ENCODE results near the gene THEMIS. TPM values are rescaled to one million over a fixed set of nuclear protein-coding genes. Genes with fewer than 3 reads are reported as not detected.

THEMIS gene
- total RNA-seq, 1 donor from 2014 or later = not detected

DNA sequence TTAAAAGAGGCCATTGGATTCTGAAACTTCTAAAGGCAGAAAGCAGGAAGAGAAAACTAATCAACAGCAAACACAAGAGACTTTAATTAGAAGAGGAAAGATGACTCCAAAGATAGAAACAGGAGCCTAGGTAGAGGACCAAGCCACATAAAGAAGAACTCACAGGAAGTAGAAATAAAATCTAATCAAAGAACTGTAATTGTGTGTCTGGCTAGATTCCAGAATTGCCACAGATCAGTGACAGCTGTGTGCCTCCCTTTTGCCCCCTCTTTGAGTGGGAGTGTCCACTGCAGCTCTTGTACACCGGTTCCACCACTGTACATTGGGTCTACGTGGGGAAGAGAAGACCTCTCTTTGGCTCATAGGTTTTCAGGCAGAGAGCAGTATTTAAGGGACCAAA, 22.3 kb upstream of the THEMIS start:
- DNase-seq (ENCODE audit: low spot score, unreplicated experiment) = no peak
- H3K4me3 Mint-ChIP-seq (ENCODE audit: low read depth) = no peak overlapping the region
- no peak for TF ChIP-seq CTCF (IDR thresholded peaks at IDR 0.05; ENCODE audit: unreplicated experiment)
- peaks cover 2% of the 10 kb centered on the region for H3K36me3 Mint-ChIP-seq (ENCODE audit: insufficient read depth)
- peaks cover 17% of the 10 kb centered on the region for H3K9me3 Mint-ChIP-seq (ENCODE audit: low read depth)
- peaks cover 3% of the 10 kb centered on the region for H3K4me1 Mint-ChIP-seq (ENCODE audit: low read depth)
- H3K27ac Mint-ChIP-seq = no peak overlapping the region
- H3K27me3 Mint-ChIP-seq = no peaks in the 10 kb centered on the region

- Mint-ChIP-seq H3K9me3 (ENCODE audit: low read depth) (peaks cover 12% of the 10 kb centered on the region), H3K36me3 (ENCODE audit: insufficient read depth) (peaks cover 2% of the 10 kb centered on the region), H3K27ac (no peak overlapping the region), H3K27me3 (no peaks in the 10 kb centered on the region), H3K4me3 (ENCODE audit: low read depth) (no peak overlapping the region), H3K4me1 (ENCODE audit: low read depth) (peaks cover 3% of the 10 kb centered on the region)
- no peak for DNase-seq (ENCODE audit: low spot score, unreplicated experiment)
- no peak for TF ChIP-seq CTCF (IDR thresholded peaks at IDR 0.05; ENCODE audit: unreplicated experiment)
Measured at GRCh38 chr6:127921982-127922381, 21.1 kb upstream of the THEMIS start.

DNA sequence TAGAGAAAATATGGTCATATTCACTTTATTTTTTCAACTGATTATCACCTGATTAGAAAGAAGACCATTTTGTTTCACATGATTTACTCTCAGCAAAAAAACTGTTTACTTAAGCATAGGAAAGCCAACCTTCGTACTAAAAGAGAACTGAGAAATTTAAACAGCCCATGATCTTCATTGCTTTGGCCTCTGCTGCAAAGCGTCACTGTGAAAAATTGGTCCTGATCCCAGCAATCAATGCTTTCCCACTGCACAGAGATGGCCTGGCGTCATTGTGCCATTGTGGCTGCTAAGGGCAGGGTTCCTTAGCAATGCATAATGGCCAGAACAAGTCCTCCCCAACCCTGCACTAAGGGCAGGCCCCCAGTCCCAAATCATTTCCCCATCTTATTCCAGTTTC, 19.9 kb upstream of the THEMIS start:
- no peak for TF ChIP-seq CTCF (IDR thresholded peaks at IDR 0.05; ENCODE audit: unreplicated experiment)
- no peak for DNase-seq (ENCODE audit: low spot score, unreplicated experiment)
- H3K36me3 Mint-ChIP-seq (ENCODE audit: insufficient read depth) = peaks cover under 1% of the 10 kb centered on the region
- H3K27ac Mint-ChIP-seq = no peak overlapping the region
- H3K4me3 Mint-ChIP-seq (ENCODE audit: low read depth) = no peak overlapping the region
- no peaks in the 10 kb centered on the region for H3K27me3 Mint-ChIP-seq
- H3K9me3 Mint-ChIP-seq (ENCODE audit: low read depth) = peaks cover 7% of the 10 kb centered on the region
- peaks cover 3% of the 10 kb centered on the region for H3K4me1 Mint-ChIP-seq (ENCODE audit: low read depth)

DNA sequence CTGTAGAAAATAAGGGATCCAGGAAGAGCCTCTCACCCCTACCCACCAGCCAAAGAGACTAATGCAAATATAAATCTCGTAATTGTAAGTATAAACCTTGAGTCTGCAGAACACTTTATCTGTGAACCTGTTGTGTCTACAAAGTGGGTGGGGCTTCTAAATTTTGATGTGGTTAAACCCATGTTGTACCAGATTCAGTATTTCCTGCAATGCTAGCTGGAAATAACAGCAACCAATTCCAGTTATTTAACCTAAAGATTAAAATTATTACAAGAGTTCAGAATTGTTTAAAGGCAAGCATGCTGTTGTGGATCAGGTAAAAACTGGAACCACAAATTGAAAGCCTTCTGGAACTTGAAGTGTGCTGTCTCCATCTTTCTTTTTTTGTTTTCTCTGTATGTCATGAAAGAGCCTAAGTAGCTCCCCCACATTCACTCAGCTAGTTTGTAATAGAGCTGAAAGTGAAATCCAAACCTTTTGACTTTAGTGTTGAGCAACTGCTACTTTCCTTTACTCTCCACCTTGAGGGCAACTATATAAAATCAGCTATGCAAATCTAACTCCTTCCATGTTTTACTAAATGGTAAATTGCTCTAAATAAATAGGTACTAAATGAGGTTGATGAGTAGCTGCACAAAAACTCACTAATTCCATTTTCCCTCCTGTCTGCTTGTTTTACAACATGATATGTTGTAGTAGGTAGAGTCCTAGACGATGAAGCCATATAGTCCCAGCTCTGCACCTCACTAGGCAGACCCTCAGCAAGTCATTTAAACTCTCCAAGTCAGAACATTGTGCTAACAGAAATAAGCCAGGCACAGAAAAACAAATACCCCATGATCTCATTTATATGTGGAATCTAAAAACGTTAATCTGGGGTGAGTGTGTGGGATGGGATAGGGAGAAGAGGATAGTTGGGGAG, 17.9 kb upstream of the THEMIS start:
- no peak for TF ChIP-seq CTCF (IDR thresholded peaks at IDR 0.05; ENCODE audit: unreplicated experiment)
- H3K4me1 Mint-ChIP-seq (ENCODE audit: low read depth) = peaks cover 3% of the 10 kb centered on the region
- H3K27me3 Mint-ChIP-seq = no peaks in the 10 kb centered on the region
- H3K9me3 Mint-ChIP-seq (ENCODE audit: low read depth) = no peaks in the 10 kb centered on the region
- H3K36me3 Mint-ChIP-seq (ENCODE audit: insufficient read depth) = no peaks in the 10 kb centered on the region
- no peak overlapping the region for H3K27ac Mint-ChIP-seq
- H3K4me3 Mint-ChIP-seq (ENCODE audit: low read depth) = no peak overlapping the region
- DNase-seq (ENCODE audit: low spot score, unreplicated experiment) = no peak

GRCh38 chr6:127917766-127918165, 16.9 kb upstream of the THEMIS start:
- no peak for TF ChIP-seq CTCF (IDR thresholded peaks at IDR 0.05; ENCODE audit: unreplicated experiment)
- DNase-seq (ENCODE audit: low spot score, unreplicated experiment) = no peak
- H3K27ac Mint-ChIP-seq = no peak overlapping the region
- no peaks in the 10 kb centered on the region for H3K9me3 Mint-ChIP-seq (ENCODE audit: low read depth)
- peaks cover 3% of the 10 kb centered on the region for H3K4me1 Mint-ChIP-seq (ENCODE audit: low read depth)
- H3K36me3 Mint-ChIP-seq (ENCODE audit: insufficient read depth) = no peaks in the 10 kb centered on the region
- no peak overlapping the region for H3K4me3 Mint-ChIP-seq (ENCODE audit: low read depth)
- H3K27me3 Mint-ChIP-seq = no peaks in the 10 kb centered on the region
